Measurements from ENCODE around the gene PRICKLE3.

DNA sequence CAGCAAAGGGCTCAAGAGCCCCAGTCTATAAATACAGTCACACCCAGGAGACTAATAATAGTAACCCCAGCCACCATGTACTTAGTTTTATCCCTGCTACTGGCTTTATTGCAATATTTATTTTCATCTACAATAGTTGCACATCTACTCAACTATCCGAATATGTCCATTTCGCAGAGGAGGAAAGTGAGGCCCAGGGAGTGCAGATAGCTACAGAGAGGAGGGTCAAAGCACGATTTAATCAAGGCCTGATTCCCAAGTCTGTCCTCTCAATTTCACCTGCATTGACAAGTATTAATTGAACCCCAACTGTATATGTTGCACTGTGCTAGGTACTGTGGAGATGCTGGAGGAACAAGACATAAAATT lies 18.4 kb downstream of the PRICKLE3 start:
- TF ChIP-seq, protein P1, sequence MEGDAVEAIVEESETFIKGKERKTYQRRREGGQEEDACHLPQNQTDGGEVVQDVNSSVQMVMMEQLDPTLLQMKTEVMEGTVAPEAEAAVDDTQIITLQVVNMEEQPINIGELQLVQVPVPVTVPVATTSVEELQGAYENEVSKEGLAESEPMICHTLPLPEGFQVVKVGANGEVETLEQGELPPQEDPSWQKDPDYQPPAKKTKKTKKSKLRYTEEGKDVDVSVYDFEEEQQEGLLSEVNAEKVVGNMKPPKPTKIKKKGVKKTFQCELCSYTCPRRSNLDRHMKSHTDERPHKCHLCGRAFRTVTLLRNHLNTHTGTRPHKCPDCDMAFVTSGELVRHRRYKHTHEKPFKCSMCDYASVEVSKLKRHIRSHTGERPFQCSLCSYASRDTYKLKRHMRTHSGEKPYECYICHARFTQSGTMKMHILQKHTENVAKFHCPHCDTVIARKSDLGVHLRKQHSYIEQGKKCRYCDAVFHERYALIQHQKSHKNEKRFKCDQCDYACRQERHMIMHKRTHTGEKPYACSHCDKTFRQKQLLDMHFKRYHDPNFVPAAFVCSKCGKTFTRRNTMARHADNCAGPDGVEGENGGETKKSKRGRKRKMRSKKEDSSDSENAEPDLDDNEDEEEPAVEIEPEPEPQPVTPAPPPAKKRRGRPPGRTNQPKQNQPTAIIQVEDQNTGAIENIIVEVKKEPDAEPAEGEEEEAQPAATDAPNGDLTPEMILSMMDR (conservative IDR thresholded peaks at IDR 0.05; ENCODE audit: low read length): no peak
- no peak for TF ChIP-seq EZH2phosphoT487 (IDR thresholded peaks at IDR 0.05; ENCODE audit: borderline replicate concordance)
